HCT116 (cell line): ENCODE measurements around the gene SFTPA1. TPM values are rescaled to one million over a fixed set of nuclear protein-coding genes. Genes with fewer than 3 reads are reported as not detected.

ENCODE experiments used
- ATAC-seq: fragments of 200-7000 bp; cut with Tn5 transposase; 2 replicates; pipeline ENCODE4 v1.9.1; 2020; ENCODE audit warnings: mild to moderate bottlenecking, moderate library complexity
- Bru-seq: library from RNA; stranded (reverse); fragments of 400-500 nt; gene quantifications from one replicate; lab custom pipeline; 2021; lab: Mats Ljungman, UMichigan
- BruChase-seq, 2 experiments: library from RNA; stranded (reverse); fragments of 400-500 nt; gene quantifications; one replicate each; lab custom pipeline; 2021; lab: Mats Ljungman, UMichigan
- BruUV-seq: library from RNA; stranded (reverse); fragments of 400-500 nt; replicated peaks from 2 replicates; lab custom pipeline; 2021; lab: Mats Ljungman, UMichigan
- CTCF ChIA-PET: fragments of 300-600 bp; sonication (Branson Sonifier 250); formaldehyde crosslinking; loops from one replicate; lab custom pipeline; 2021; ENCODE audit warnings: antibody characterized with exemption; lab: Charles Lee
- POLR2A ChIA-PET: fragments of 300-600, 350-600 bp; sonication (Branson Sonifier 250); formaldehyde crosslinking; loops from one replicate; lab custom pipeline; 2021; ENCODE audit warnings: antibody characterized with exemption; lab: Charles Lee
- RAD21 ChIA-PET, 2 experiments: fragments of 300-600 bp; sonication (Branson Sonifier 250); formaldehyde crosslinking; loops; one replicate each; lab custom pipeline; 2023; ENCODE audit warnings: low total read pairs in 2 of 2; ENCODE audit not compliant: uncharacterized antibody in 2 of 2, unreplicated experiment in 2 of 2, low non-redundant PET in 1 of 2; lab: Charles Lee
- DNase-seq: peaks from one replicate; pipeline ENCODE4 v3.0.0-alpha.2; 2010; ENCODE audit warnings: low read depth, low spot score
- H2AFZ ChIP-seq: fragments of 200-600 bp; shearing (Covaris generic), sonication (generic); 2 replicates; pipeline ENCODE4 v1.6.1; 2017; ENCODE audit warnings: low read depth, mixed run types, mixed read lengths, antibody characterized with exemption, low read length; ENCODE audit not compliant: poor library complexity, severe bottlenecking
- H3K27ac ChIP-seq: 2 replicates; pipeline ENCODE4 v1.5.1; 2012; ENCODE audit warnings: low read depth, low read length
- H3K27me3 ChIP-seq: fragments of 200-600 bp; sonication (generic); 2 replicates; pipeline ENCODE4 v1.6.1; 2016; ENCODE audit warnings: mixed run types, low read length, mixed read lengths; ENCODE audit not compliant: insufficient read depth
- H3K36me3 ChIP-seq, 2 experiments: fragments of 200-500 bp in 1 of 2; fragments of 200-600 bp in 1 of 2; sonication (Bioruptor generic) in 1 of 2; sonication (generic) in 1 of 2; 2 replicates each; pipeline versions ENCODE4 v1.5.1 to v1.6.1; 2014 to 2016; ENCODE audit warnings: low read length in 2 of 2, inconsistent platforms in 1 of 2, mixed read lengths in 1 of 2, mixed run types in 1 of 2; ENCODE audit not compliant: insufficient read depth in 2 of 2, control insufficient read depth in 1 of 2
- H3K4me1 ChIP-seq, 2 experiments: fragments of 200-600 bp in 1 of 2; sonication (generic) in 1 of 2; 2 replicates each; pipeline versions ENCODE4 v1.5.1 to v1.6.1; 2012 to 2017; ENCODE audit warnings: low read length in 2 of 2, inconsistent platforms in 1 of 2, mild to moderate bottlenecking in 1 of 2, mixed read lengths in 1 of 2, mixed run types in 1 of 2, moderate library complexity in 1 of 2; ENCODE audit not compliant: insufficient read depth in 2 of 2, control insufficient read depth in 1 of 2
- H3K4me2 ChIP-seq: fragments of 200-600 bp; sonication (generic); 2 replicates; pipeline ENCODE4 v1.6.1; 2017; ENCODE audit warnings: mixed run types, low read length, mixed read lengths
- H3K4me3 ChIP-seq, 2 experiments: fragments of 200-600 bp in 1 of 2; sonication (generic) in 1 of 2; replicated peaks in 1 of 2; 2 replicates each; pipeline ENCODE4 v1.5.1; 2011 to 2016; ENCODE audit warnings: low read length in 2 of 2, control low read depth in 1 of 2, low read depth in 1 of 2, mild to moderate bottlenecking in 1 of 2, mixed read lengths in 1 of 2, mixed run types in 1 of 2
- H3K79me2 ChIP-seq: fragments of 200-600 bp; sonication (generic); 2 replicates; pipeline ENCODE4 v1.6.1; 2017; ENCODE audit warnings: mild to moderate bottlenecking, mixed run types, low read length, moderate library complexity, mixed read lengths; ENCODE audit not compliant: insufficient read depth
- H3K9ac ChIP-seq: fragments of 200-600 bp; sonication (generic); 2 replicates; pipeline ENCODE4 v1.6.1; 2016; ENCODE audit warnings: low read length, mixed read lengths
- H3K9me2 ChIP-seq: fragments of 200-600 bp; sonication (generic), shearing (Covaris generic); 2 replicates; pipeline ENCODE4 v1.6.1; 2017; ENCODE audit warnings: mixed run types, mild to moderate bottlenecking, moderate library complexity; ENCODE audit not compliant: insufficient read depth
- H3K9me3 ChIP-seq, 2 experiments: fragments of 200-500 bp in 1 of 2; fragments of 200-600 bp in 1 of 2; sonication (Bioruptor generic) in 1 of 2; sonication (generic) in 1 of 2; 2 replicates each; pipeline ENCODE4 v1.6.1; 2014 to 2017; ENCODE audit warnings: low read length in 2 of 2, mixed read lengths in 2 of 2, inconsistent platforms in 1 of 2, low read depth in 1 of 2, mild to moderate bottlenecking in 1 of 2, mixed run types in 1 of 2, moderate library complexity in 1 of 2; ENCODE audit not compliant: control insufficient read depth in 1 of 2, insufficient read depth in 1 of 2
- H4K20me1 ChIP-seq: fragments of 200-600 bp; sonication (generic), shearing (Covaris generic); 2 replicates; pipeline ENCODE4 v1.6.1; 2017; ENCODE audit warnings: mixed run types, mild to moderate bottlenecking, moderate library complexity; ENCODE audit not compliant: insufficient read depth
- CBX3 ChIP-seq: IDR thresholded peaks from 2 replicates; pipeline ENCODE4 v1.6.1; 2012; ENCODE audit warnings: low read depth
- CEBPB ChIP-seq: IDR thresholded peaks from 2 replicates; pipeline ENCODE4 v1.6.1; 2012; ENCODE audit warnings: low read depth
- EGR1 ChIP-seq: IDR thresholded peaks from 2 replicates; pipeline ENCODE4 v1.6.1; 2012; ENCODE audit warnings: low read depth
- ELF1 ChIP-seq: IDR thresholded peaks from 2 replicates; pipeline ENCODE4 v1.6.1; 2012; ENCODE audit warnings: low read depth, borderline replicate concordance
- POLR2AphosphoS5 ChIP-seq: IDR thresholded peaks from 2 replicates; pipeline ENCODE4 v1.6.1; 2011; ENCODE audit warnings: mild to moderate bottlenecking, low read depth, low read length, moderate library complexity
- RAD21 ChIP-seq: IDR thresholded peaks from 2 replicates; pipeline ENCODE4 v1.6.1; 2012; ENCODE audit warnings: low read depth, mild to moderate bottlenecking
- SP1 ChIP-seq: IDR thresholded peaks from 2 replicates; pipeline ENCODE4 v1.6.1; 2012; ENCODE audit warnings: low read depth
- SRF ChIP-seq: IDR thresholded peaks from 2 replicates; pipeline ENCODE4 v1.6.1; 2012; ENCODE audit warnings: low read depth
- ZFX ChIP-seq: fragments of 450-650 bp; IDR thresholded peaks from 2 replicates; pipeline ENCODE4 v1.6.1; 2017
- ZNF274 ChIP-seq: fragments of 200-500 bp; sonication (Bioruptor generic); IDR thresholded peaks from 2 replicates; pipeline ENCODE4 v1.6.1; 2014; ENCODE audit warnings: mild to moderate bottlenecking, low read depth, low read length, inconsistent platforms
- intact Hi-C: fragments of 100-400 bp; cut with micrococcal nuclease; formaldehyde crosslinking; loops from 2 replicates; pipeline ENCODE4 v1.10.0; 2022
- long read RNA-seq: library from polyadenylated mRNA; unstranded; transcript quantifications from one replicate; pipeline ENCODE4 v2.0.0, GENCODE V29; 2021; ENCODE audit not compliant: unreplicated experiment
- polyA plus RNA-seq: library from polyadenylated mRNA; unstranded; fragments of >200 nt; gene quantifications from 2 replicates; pipeline ENCODE4 v1.2.1, GENCODE V29; 2012; ENCODE audit warnings: missing spikeins
- total RNA-seq: library from RNA; stranded (reverse); gene quantifications from one replicate; pipeline ENCODE4 v1.2.1, GENCODE V29; 2021; ENCODE audit not compliant: unreplicated experiment
- TF ChIP-seq, protein P1 (sequence below): IDR thresholded peaks from 2 replicates; pipeline ENCODE4 v1.6.1; 2011; ENCODE audit warnings: mild to moderate bottlenecking, low read length, moderate library complexity; ENCODE audit not compliant: insufficient replicate concordance; ENCODE audit errors: extremely low read depth
- TF ChIP-seq, protein P2 (sequence below), 3 experiments: fragments of 200-600 bp in 1 of 3; sonication (generic) in 1 of 3; IDR thresholded peaks in 2 of 3; conservative IDR thresholded peaks in 1 of 3; 2 replicates each; pipeline ENCODE4 v1.5.1; 2012 to 2017; ENCODE audit warnings: low read depth in 2 of 3, low read length in 2 of 3, antibody characterized with exemption in 1 of 3, borderline replicate concordance in 1 of 3, control low read depth in 1 of 3, mild to moderate bottlenecking in 1 of 3, mixed read lengths in 1 of 3, mixed run types in 1 of 3, moderate library complexity in 1 of 3; ENCODE audit not compliant: insufficient read depth in 1 of 3
- TF ChIP-seq, protein P3 (sequence below): IDR thresholded peaks from 2 replicates; pipeline ENCODE4 v1.6.1; 2012
- TF ChIP-seq, protein P4 (sequence below): IDR thresholded peaks from 2 replicates; pipeline ENCODE4 v1.6.1; 2012; ENCODE audit warnings: low read depth
- TF ChIP-seq, protein P5 (sequence below): IDR thresholded peaks from 2 replicates; pipeline ENCODE4 v1.6.1; 2012

SFTPA1 gene
- total RNA-seq (6.5 TPM), Bru-seq, nascent RNA (not detected), BruChase-seq, experiment 1, labeled RNA remaining after a 6-hour chase (not detected), BruChase-seq, experiment 2, labeled RNA remaining after a 2-hour chase (not detected)
- not detected in 2 replicates for polyA plus RNA-seq
- long read RNA-seq = 0 reads

DNA sequence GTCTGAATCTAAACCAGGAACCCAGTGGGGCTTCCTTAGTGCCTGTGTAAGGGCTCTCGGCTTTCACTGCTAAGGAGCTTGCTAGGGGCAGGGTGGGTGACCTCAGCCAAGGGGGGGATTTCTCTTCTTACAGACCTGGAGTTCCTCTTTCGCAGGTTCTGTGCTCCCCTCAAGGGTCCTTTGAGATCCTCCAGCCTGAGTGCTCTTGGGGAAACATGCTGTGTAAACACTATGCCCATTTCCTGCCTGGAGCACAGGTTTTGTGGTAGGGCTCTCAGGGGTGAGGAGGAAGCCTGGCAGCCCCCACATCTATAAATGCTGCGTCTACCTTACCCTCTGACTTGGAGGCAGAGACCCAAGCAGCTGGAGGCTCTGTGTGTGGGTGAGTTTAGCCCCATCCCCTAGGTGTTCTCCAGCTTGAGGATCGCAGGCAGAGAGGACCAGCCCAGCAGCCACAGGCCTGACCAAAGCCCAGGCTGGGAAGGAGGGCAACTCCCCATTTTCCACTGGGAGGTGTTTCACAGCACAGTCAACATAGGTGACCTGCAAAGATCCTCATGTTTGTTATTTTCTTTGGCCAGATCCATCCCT is at the start of gene SFTPA1:
TSS of gene SFTPA1 (plus strand) at position 339 of the 591 bp plus-strand sequence. CDS start 887 bp downstream, outside the sequence.
- Histone ChIP-seq H3K9me2 (no peaks in the 10 kb centered on the region), H3K4me2 (no peak within 1 kb of the TSS), H3K4me1 (no peaks in the 10 kb centered on the region), H3K36me3 (no peaks in the 10 kb centered on the region), H3K79me2 (no peaks in the 10 kb centered on the region)
- CTCF ChIA-PET = interaction anchor here (0.6 kb wide), 1 partner anchor 77 kb away, joined by 3 read pairs; no protein-coding TSS in a partner anchor
- DNase-seq = no peak
- BruUV-seq = no TSS peak
- intact Hi-C loops = no loop called here
- TF ChIP-seq SP1 (no peak), POLR2AphosphoS5 (no peak), ZNF274 (no peak), CEBPB (no peak), SRF (no peak), EGR1 (no peak), RAD21 (no peak), CBX3 (no peak), ELF1 (no peak), ZFX (no peak)
- TF ChIP-seq, protein P1, sequence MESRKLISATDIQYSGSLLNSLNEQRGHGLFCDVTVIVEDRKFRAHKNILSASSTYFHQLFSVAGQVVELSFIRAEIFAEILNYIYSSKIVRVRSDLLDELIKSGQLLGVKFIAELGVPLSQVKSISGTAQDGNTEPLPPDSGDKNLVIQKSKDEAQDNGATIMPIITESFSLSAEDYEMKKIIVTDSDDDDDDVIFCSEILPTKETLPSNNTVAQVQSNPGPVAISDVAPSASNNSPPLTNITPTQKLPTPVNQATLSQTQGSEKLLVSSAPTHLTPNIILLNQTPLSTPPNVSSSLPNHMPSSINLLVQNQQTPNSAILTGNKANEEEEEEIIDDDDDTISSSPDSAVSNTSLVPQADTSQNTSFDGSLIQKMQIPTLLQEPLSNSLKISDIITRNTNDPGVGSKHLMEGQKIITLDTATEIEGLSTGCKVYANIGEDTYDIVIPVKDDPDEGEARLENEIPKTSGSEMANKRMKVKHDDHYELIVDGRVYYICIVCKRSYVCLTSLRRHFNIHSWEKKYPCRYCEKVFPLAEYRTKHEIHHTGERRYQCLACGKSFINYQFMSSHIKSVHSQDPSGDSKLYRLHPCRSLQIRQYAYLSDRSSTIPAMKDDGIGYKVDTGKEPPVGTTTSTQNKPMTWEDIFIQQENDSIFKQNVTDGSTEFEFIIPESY = no peak
- TF ChIP-seq, protein P2, sequence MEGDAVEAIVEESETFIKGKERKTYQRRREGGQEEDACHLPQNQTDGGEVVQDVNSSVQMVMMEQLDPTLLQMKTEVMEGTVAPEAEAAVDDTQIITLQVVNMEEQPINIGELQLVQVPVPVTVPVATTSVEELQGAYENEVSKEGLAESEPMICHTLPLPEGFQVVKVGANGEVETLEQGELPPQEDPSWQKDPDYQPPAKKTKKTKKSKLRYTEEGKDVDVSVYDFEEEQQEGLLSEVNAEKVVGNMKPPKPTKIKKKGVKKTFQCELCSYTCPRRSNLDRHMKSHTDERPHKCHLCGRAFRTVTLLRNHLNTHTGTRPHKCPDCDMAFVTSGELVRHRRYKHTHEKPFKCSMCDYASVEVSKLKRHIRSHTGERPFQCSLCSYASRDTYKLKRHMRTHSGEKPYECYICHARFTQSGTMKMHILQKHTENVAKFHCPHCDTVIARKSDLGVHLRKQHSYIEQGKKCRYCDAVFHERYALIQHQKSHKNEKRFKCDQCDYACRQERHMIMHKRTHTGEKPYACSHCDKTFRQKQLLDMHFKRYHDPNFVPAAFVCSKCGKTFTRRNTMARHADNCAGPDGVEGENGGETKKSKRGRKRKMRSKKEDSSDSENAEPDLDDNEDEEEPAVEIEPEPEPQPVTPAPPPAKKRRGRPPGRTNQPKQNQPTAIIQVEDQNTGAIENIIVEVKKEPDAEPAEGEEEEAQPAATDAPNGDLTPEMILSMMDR (IDR thresholded peaks at IDR 0.05 in 2 of 3, conservative IDR thresholded peaks at IDR 0.05 in 1 of 3; ENCODE audit: borderline replicate concordance in 1 of 3, insufficient read depth in 1 of 3, low read depth in 2 of 3, low read length in 2 of 3) = no peak
- TF ChIP-seq, protein P3, sequence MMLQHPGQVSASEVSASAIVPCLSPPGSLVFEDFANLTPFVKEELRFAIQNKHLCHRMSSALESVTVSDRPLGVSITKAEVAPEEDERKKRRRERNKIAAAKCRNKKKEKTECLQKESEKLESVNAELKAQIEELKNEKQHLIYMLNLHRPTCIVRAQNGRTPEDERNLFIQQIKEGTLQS = no peak
- TF ChIP-seq, protein P4, sequence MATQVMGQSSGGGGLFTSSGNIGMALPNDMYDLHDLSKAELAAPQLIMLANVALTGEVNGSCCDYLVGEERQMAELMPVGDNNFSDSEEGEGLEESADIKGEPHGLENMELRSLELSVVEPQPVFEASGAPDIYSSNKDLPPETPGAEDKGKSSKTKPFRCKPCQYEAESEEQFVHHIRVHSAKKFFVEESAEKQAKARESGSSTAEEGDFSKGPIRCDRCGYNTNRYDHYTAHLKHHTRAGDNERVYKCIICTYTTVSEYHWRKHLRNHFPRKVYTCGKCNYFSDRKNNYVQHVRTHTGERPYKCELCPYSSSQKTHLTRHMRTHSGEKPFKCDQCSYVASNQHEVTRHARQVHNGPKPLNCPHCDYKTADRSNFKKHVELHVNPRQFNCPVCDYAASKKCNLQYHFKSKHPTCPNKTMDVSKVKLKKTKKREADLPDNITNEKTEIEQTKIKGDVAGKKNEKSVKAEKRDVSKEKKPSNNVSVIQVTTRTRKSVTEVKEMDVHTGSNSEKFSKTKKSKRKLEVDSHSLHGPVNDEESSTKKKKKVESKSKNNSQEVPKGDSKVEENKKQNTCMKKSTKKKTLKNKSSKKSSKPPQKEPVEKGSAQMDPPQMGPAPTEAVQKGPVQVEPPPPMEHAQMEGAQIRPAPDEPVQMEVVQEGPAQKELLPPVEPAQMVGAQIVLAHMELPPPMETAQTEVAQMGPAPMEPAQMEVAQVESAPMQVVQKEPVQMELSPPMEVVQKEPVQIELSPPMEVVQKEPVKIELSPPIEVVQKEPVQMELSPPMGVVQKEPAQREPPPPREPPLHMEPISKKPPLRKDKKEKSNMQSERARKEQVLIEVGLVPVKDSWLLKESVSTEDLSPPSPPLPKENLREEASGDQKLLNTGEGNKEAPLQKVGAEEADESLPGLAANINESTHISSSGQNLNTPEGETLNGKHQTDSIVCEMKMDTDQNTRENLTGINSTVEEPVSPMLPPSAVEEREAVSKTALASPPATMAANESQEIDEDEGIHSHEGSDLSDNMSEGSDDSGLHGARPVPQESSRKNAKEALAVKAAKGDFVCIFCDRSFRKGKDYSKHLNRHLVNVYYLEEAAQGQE = no peak
- TF ChIP-seq, protein P5, sequence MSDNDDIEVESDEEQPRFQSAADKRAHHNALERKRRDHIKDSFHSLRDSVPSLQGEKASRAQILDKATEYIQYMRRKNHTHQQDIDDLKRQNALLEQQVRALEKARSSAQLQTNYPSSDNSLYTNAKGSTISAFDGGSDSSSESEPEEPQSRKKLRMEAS = no peak
- TF ChIP-seq, all 23 proteins: peak for 0
- no peak within 1 kb of the TSS for H2AFZ ChIP-seq
- ChIA-PET RAD21 (no interaction called here), POLR2A (no interaction called here)
- H3K27ac ChIP-seq = no peak within 1 kb of the TSS
- no peaks in the 10 kb centered on the region for H3K27me3 ChIP-seq
- ATAC-seq = no peak
- H3K4me3 ChIP-seq = no peak within 1 kb of the TSS
- no peaks in the 10 kb centered on the region for H4K20me1 ChIP-seq
- H3K9me3 ChIP-seq = no peaks in the 10 kb centered on the region
- H3K9ac ChIP-seq = no peak within 1 kb of the TSS
